NCI-H146 treated with DMSO at 0.1 percent for 48 hours (cell line): ENCODE measurements around the gene FERMT2.
A peak's percentile ranks its signal among the peaks of the same experiment; 100 is the strongest.
"Not testable (repeated sequence)": the region's sequence is repeated elsewhere in the genome, so short reads cannot be mapped to it uniquely, and the experiment has no call there.

Source experiments
- DNase-seq: peaks from one replicate; lab custom pipeline; 2025; ENCODE audit not compliant: unreplicated experiment; lab: John Stamatoyannopoulos, UW

The FERMT2 gene

GRCh38 chr14:52868911-52869618, 81.8 kb downstream of the FERMT2 start:
- DNase-seq: no peak

DNA sequence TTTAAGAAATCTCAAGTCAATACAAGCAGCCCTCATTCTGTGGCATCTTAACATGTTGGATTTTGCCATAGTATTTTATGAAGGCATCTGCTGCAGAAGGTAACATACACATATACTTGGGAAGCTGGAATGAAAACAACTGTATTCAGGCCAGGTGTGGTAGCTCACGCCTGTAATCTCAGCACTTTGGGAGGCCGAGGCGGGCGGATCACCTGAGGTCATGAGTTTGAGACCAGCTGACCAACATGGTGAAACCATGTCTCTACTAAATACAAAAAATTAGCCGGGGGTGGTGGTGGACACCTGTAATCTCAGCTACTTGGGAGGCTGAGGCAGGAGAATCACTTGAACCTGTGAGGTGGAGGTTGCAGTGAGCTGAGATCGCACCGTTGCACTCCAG, 86.0 kb downstream of the FERMT2 start:
- DNase-seq: not testable (repeated sequence)

- DNase-seq: no peak
Observed at GRCh38 chr14:52863334-52863700, 87.5 kb downstream of the FERMT2 start.

DNA sequence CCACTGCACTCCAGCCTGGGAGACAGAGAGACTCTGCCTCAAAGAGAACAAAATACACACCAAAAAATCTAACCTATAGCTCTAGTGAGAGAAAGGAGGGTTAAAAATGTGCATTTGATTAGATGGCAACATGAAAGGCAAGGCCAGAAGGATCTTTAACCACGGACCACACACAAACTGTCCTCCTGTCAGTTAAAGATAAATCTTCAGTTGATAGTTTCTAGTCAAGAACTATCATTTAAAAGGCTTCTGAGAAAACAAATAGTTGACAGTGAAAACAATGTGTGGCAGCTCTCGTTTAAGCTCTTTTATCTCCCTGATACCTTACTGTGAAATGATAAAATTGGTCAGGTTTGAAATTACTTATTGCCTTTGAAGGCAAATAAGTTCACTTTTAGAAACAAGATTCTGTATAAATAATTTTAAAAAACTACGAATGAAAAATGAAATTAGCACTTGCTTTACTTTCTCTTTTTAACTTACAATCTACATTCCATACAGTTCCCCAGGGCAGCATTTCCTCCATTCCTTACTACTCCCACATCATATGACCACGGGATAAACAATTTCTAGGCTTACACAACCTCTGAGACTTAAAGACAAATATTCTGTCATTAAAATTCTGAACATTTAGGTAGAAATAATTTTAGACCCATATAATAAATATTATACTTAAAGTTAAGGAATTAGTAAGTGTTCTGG, 88.1 kb downstream of the FERMT2 start:
- DNase-seq: no peak

GRCh38 chr14:52861403-52861802, 89.4 kb downstream of the FERMT2 start:
- no peak for DNase-seq

DNA sequence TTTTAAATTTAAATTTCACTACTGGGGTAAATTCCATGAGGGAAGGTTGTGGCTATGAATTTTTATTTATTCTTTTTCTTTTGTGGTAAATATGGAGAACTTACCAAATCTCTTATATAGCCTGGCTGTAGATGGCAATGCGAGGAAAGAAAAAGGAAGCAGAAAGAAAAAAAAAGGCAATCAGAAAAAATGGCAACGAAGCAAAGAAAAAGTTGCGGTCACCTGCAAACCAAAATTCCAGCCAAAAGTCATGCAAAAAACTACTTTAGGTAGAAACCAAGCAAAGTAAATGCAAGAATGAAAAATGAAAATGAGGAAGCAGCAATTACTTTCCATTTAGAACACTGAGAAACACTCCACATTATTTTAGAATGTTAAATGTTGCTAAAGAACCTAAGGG, 89.9 kb downstream of the FERMT2 start:
- DNase-seq: no peak

DNA sequence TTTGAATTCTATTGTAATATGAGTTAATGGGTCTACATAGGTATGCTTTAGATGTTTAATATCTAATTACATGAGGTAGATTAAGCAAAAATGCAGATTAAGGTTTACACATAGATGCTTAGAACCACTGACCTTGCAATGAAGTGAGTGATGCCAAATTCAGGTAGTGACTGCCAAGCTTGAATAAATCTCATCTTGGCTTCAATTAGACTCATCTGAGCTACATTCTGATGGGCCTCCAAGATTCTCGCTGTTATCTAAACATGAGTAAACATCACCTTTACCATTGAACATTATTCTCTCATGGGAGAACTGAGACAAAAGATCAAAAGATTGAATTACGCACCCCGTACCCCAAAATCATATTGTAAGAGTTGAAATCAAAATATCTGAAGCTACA, 90.6 kb downstream of the FERMT2 start:
- no peak for DNase-seq

DNA sequence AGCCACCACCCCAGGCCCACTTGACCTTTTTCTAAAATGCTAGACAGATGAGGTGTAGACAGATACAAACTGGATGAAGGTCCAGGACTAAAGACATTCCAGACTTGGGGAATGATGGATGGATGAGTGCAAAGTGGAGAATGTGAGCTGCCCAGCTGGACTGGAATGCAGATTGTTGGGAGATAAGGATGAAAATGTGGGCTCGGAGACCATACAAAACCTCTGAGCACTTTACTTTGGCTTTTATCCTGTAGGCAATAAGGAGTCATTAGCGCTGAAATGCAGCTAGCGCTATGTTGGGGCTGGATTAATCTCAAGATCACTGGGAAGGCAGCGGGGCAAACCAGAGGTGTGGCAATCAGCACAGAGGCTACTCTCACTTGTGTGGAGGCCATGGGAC, 94.7 kb downstream of the FERMT2 start:
- no peak for DNase-seq

- DNase-seq: no peak
Observed at GRCh38 chr14:52853522-52853854, 97.4 kb downstream of the FERMT2 start.

DNA sequence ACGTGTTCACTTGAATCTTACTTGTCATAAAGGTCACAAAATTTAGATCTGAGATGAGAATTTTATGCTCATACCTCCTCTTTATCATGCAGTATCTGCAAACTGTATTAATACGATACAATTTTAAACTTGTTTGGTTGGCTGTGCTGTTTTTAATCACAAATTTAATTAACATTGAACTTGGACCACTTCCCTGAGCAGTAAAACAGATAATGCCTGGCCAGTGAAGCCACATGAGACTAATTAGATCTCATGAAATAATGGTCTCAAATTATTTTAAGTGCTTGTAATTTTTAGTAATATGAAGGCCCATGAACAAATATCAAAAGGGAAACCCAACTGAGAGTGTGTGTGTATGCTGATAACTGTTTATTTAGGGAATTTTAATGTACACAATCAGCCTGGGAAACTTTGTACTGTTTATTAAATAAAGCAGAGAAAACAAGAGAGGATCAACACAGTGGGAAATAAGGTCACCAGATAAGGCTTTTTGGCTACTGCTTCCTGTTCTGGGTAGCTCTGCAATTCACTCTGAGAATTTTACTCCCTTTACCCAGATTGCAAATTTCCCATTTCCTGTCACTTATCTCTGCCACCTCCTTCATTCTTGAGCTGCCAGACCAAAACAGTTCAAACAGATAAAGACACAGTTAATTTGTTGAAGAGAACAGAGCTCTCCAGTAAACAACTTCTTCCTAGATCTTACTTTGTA, 97.9 kb downstream of the FERMT2 start:
- peak; percentile 66 for DNase-seq

- DNase-seq: no peak
Observed at GRCh38 chr14:52850451-52850909, 100.4 kb downstream of the FERMT2 start.

- DNase-seq: no peak
Observed at GRCh38 chr14:52848626-52849025, 102.2 kb downstream of the FERMT2 start.

DNA sequence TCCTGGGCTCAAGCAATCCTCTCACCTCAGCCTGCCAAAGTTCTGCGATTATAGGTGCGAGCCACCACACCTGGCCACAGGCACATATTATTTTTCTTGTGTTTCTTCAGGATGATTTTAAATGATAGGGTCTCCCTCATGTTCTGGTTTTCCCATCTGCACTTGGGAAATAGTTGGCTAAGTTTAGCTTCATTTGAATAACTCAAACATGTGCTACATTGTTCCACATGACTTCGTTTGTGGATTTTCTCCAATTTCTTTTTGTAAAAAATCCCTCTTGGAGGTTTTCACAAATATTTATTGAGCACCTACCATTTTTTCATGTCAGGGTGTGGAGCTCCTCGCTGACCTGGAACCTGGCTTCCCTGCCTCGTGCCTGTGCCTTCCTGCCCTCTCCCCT, 104.3 kb downstream of the FERMT2 start:
- DNase-seq: no peak

DNA sequence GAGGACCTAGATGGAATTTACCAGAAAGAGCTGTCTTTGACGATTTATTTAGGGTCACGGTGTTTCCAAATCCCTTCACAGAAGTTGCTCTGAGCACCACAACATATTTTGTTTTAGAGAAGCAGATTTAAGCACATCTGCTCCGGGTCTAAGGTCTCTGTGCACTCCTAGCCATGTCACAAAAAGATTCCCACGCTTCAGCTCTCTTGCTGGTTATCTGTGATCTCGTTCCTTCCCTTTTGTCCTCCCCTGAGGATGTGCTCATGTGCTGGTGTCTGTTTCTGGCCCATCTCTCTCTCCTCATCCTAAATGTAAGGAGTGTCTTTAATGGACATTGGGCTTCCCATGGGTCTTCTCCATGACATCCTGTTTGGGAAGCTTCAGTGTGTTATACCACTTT, 105.8 kb downstream of the FERMT2 start:
- no peak for DNase-seq

GRCh38 chr14:52844262-52845060, 106.4 kb downstream of the FERMT2 start:
- DNase-seq: no peak

GRCh38 chr14:52840877-52841276, 110.0 kb downstream of the FERMT2 start:
- no peak for DNase-seq

DNA sequence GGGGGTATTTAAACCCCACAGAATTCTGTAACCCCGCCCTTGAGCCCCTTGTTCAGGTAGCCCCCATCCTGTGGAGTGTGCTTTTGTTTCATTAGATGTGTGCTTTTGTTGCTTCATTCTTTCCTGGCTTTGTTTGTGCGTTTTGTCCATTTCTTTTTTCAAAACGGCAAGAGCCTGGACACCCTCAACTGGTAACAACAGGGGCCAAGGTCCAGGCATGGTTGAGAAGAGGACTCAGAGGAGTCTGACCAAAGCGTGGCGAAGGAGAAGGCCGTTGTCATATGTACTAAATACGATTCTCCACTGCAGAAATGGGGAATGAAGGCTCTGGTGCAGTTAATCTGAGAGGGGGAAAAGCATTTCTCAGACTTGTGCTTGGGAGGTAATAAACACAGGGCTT, 113.4 kb downstream of the FERMT2 start:
- no peak for DNase-seq

GRCh38 chr14:52836063-52836462, 114.8 kb downstream of the FERMT2 start:
- DNase-seq: no peak

- peak; percentile 80 for DNase-seq
Observed at GRCh38 chr14:52835122-52835903, 115.5 kb downstream of the FERMT2 start.

GRCh38 chr14:52834440-52834842, 116.4 kb downstream of the FERMT2 start:
- no peak for DNase-seq

GRCh38 chr14:52833891-52834290, 117.0 kb downstream of the FERMT2 start:
- no peak for DNase-seq
